Lower leg skin (tissue), 3 donors: Measurements from ENCODE around the gene OFD1.

Experiments used
- POLR2A ChIP-seq, 2 donors: fragments of 450-650 bp; IDR thresholded peaks; one replicate each; pipeline ENCODE4 v1.6.1; 2016 to 2017; ENCODE audit warnings: antibody characterized with exemption in 2 of 2, mild to moderate bottlenecking in 1 of 2, moderate library complexity in 1 of 2
- TF ChIP-seq, protein P1 (sequence below), 3 donors: fragments of 450-650 bp; IDR thresholded peaks; one replicate each; pipeline ENCODE4 v1.5.1; 2016; ENCODE audit warnings: antibody characterized with exemption in 3 of 3, mild to moderate bottlenecking in 3 of 3, moderate library complexity in 2 of 3

DNA sequence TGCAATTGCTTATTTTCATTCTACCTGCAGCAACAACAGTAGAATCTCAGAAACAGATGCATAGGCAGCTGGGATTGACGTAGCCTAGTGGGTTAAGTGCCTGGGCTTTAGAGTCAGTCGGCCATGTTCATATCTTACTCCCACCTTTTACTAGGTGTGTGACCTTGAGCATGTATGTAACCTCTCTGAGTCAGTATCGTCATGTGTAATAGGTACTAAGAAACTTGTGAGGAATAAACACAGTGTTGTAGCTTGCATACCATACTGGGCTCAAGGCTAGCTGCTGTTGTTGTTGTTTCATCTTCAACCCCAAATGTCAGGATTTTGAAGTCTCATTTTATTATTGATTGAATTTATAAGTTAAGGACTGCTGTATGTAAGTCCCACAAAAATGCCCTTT, 31.4 kb upstream of the OFD1 start:
- TF ChIP-seq, protein P1, sequence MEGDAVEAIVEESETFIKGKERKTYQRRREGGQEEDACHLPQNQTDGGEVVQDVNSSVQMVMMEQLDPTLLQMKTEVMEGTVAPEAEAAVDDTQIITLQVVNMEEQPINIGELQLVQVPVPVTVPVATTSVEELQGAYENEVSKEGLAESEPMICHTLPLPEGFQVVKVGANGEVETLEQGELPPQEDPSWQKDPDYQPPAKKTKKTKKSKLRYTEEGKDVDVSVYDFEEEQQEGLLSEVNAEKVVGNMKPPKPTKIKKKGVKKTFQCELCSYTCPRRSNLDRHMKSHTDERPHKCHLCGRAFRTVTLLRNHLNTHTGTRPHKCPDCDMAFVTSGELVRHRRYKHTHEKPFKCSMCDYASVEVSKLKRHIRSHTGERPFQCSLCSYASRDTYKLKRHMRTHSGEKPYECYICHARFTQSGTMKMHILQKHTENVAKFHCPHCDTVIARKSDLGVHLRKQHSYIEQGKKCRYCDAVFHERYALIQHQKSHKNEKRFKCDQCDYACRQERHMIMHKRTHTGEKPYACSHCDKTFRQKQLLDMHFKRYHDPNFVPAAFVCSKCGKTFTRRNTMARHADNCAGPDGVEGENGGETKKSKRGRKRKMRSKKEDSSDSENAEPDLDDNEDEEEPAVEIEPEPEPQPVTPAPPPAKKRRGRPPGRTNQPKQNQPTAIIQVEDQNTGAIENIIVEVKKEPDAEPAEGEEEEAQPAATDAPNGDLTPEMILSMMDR (IDR thresholded peaks at IDR 0.05) = no peak
- TF ChIP-seq POLR2A (IDR thresholded peaks at IDR 0.05) = no peak
